ENCODE data around the gene ISG20. TPM values are rescaled to one million over a fixed set of nuclear protein-coding genes. Genes with fewer than 3 reads are reported as not detected.

Gene ISG20
- total and polyA plus RNA-seq, 2 experiments from 2014 or later: 13.3 to 15.8 TPM

DNA sequence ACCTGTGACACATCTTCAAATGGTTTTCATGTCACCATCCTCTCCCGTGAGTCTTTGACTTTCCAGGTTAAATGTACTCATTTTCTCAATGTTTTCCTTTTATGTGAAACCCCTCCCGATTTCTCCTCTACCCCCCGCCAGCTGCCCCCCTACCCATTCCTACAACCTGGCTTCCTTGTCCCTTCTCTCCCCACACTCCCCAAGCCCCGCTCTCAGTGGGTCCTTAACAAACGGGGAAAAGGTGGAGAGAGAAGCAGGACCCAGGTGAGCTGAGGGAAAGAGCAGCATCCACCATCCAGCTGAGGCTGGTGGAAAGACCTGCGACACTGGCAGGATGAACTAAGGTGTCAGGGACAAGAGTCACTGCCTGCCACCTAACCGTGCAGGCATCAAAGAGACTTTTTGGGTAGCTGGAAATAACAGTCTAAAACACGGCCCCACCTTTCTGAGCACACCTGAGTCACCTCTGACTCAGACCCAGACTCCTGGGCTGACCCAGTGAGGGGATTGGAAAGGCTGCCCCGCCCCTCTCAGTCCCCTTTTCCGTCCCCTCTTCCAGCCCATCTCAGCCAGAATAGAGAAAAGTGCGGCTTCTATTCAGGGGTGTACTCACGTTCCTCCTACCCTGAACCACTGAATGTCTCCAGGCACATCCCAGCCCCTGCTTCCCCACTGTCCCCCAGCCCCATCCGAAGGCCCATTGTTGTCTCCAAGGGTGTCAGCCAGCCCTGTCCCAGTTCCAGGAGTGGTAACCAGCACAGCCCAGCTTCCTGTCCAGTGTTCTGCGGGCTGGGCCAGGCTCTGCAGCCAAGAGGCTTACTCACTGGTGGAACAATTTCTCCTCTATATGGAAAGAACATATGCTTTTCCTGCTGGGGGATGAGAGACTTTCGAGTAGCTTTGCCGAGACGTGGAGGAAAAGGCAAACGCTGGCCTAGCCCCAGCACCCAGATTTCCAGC is 20.4 kb downstream of the ISG20 start:
- Histone ChIP-seq H3K4me3 (no peak overlapping the region), H3K4me1 (ENCODE audit: insufficient read depth) (no peaks in the 10 kb centered on the region), H3K27me3 (no peaks in the 10 kb centered on the region), H3K9me3 (ENCODE audit: low read depth) (no peaks in the 10 kb centered on the region), H3K36me3 (replicated peaks; ENCODE audit: insufficient read depth, low read depth) (no peaks in the 10 kb centered on the region), H4K20me1 (ENCODE audit: insufficient read depth, poor library complexity, severe bottlenecking) (no peaks in the 10 kb centered on the region), H3K4me2 (no peak overlapping the region), H3K79me2 (no peaks in the 10 kb centered on the region), H3K9me2 (replicated peaks; ENCODE audit: insufficient read depth) (no peaks in the 10 kb centered on the region), H3K27ac (no peak overlapping the region), H2AFZ (no peak overlapping the region)
- TF ChIP-seq EZH2phosphoT487 (IDR thresholded peaks at IDR 0.05; ENCODE audit: low read depth, severe bottlenecking, unreplicated experiment) (no peak), EZH2 (IDR thresholded peaks at IDR 0.05; ENCODE audit: borderline replicate concordance) (no peak)
- TF ChIP-seq, protein P1, sequence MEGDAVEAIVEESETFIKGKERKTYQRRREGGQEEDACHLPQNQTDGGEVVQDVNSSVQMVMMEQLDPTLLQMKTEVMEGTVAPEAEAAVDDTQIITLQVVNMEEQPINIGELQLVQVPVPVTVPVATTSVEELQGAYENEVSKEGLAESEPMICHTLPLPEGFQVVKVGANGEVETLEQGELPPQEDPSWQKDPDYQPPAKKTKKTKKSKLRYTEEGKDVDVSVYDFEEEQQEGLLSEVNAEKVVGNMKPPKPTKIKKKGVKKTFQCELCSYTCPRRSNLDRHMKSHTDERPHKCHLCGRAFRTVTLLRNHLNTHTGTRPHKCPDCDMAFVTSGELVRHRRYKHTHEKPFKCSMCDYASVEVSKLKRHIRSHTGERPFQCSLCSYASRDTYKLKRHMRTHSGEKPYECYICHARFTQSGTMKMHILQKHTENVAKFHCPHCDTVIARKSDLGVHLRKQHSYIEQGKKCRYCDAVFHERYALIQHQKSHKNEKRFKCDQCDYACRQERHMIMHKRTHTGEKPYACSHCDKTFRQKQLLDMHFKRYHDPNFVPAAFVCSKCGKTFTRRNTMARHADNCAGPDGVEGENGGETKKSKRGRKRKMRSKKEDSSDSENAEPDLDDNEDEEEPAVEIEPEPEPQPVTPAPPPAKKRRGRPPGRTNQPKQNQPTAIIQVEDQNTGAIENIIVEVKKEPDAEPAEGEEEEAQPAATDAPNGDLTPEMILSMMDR (IDR thresholded peaks at IDR 0.05; ENCODE audit: poor library complexity): no peak
- DNase-seq (ENCODE audit: low spot score): no peak
- WGBS (ENCODE audit: low lambda C conversion rate, missing lambda C conversion rate): 77% methylated on average over 15 of the region's 18 CpGs

DNA sequence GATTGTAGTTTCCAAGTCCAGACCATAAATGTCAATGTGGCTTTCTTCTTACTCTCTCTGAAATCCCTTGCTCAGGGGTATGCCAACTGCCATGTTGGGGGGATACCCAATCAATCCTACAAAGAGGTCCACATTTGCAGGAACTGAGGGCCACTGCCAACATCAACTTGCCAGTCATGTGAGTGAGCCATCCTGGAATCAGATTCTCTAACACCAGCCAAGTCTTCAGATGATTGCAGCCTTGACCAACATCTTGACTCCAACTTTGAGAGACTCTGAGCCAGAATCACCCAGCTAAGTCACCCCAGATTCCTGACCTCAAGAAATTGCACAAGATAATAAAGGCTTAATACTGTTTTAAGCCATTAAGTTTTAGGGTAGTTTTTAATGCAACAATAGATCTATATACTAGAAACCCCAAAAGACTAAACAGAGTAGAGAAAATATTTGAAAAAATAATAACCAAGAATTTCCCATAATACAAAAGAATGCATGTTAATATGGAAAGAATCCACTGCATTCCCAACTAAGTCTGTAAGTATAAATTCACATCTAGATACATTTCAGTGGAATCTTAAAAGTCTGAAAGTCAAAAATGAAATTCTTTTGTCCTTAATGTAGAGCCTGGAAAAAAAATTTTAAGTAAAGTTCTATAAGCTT is 22.4 kb downstream of the ISG20 start:
- no peak for DNase-seq (ENCODE audit: low spot score)
- Histone ChIP-seq H3K4me2 (no peak overlapping the region), H3K27me3 (no peaks in the 10 kb centered on the region), H3K27ac (no peak overlapping the region), H3K79me2 (no peaks in the 10 kb centered on the region), H3K4me3 (no peak overlapping the region), H2AFZ (no peak overlapping the region), H4K20me1 (ENCODE audit: insufficient read depth, poor library complexity, severe bottlenecking) (no peaks in the 10 kb centered on the region), H3K36me3 (replicated peaks; ENCODE audit: insufficient read depth, low read depth) (no peaks in the 10 kb centered on the region), H3K9me3 (ENCODE audit: low read depth) (no peaks in the 10 kb centered on the region), H3K4me1 (ENCODE audit: insufficient read depth) (no peaks in the 10 kb centered on the region), H3K9me2 (replicated peaks; ENCODE audit: insufficient read depth) (no peaks in the 10 kb centered on the region)
- no peak for TF ChIP-seq EZH2 (IDR thresholded peaks at IDR 0.05; ENCODE audit: borderline replicate concordance)
- TF ChIP-seq, protein P1 (IDR thresholded peaks at IDR 0.05; ENCODE audit: poor library complexity): no peak
- no peak for TF ChIP-seq EZH2phosphoT487 (IDR thresholded peaks at IDR 0.05; ENCODE audit: low read depth, severe bottlenecking, unreplicated experiment)

DNA sequence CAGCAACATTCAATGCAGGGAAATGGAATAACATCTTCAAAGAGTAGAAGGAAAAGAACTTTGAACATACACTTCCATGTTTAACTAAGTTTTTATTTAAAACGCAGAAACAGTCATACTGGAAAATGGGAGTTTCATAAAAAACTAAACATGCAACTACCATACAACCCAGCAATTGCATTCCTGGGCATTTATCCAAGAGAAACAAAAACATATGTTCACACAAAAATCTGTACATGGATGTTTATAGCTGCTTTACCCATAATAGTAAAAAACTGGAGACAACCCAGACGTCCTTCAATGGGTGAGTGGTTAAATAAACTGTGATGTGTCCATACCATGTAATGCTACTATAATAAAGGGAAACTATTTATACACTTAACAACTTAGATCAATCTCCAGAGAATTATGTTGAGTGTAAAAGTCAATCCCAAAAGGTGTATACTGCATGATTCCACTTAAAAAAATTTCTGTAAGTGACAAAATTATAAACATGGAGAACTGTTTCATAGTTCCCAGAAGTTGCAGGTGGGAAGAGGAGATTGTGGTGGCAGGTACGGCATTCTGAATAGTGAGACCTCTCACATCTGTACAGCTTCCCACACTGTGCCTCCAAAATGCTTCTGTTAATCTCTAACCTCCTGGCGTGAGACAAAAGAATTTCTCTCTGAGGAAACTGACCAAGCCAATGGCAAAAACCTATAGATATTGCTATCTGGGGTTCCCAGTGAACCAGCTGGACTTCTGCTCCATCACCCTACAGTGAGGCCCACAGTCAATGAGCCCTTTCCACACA is 23.1 kb downstream of the ISG20 start:
- Histone ChIP-seq H3K36me3 (replicated peaks; ENCODE audit: insufficient read depth, low read depth) (no peaks in the 10 kb centered on the region), H3K79me2 (no peaks in the 10 kb centered on the region), H4K20me1 (ENCODE audit: insufficient read depth, poor library complexity, severe bottlenecking) (no peaks in the 10 kb centered on the region), H2AFZ (no peak overlapping the region), H3K9me3 (ENCODE audit: low read depth) (no peaks in the 10 kb centered on the region), H3K27ac (no peak overlapping the region), H3K27me3 (no peaks in the 10 kb centered on the region), H3K9me2 (replicated peaks; ENCODE audit: insufficient read depth) (no peaks in the 10 kb centered on the region), H3K4me3 (no peak overlapping the region), H3K4me2 (no peak overlapping the region), H3K4me1 (ENCODE audit: insufficient read depth) (no peaks in the 10 kb centered on the region)
- WGBS (ENCODE audit: low lambda C conversion rate, missing lambda C conversion rate): 63% methylated on average over 4 of the region's 4 CpGs
- no peak for DNase-seq (ENCODE audit: low spot score)
- TF ChIP-seq, protein P1 (IDR thresholded peaks at IDR 0.05; ENCODE audit: poor library complexity): no peak
- TF ChIP-seq EZH2phosphoT487 (IDR thresholded peaks at IDR 0.05; ENCODE audit: low read depth, severe bottlenecking, unreplicated experiment) (no peak), EZH2 (IDR thresholded peaks at IDR 0.05; ENCODE audit: borderline replicate concordance) (no peak)

Measured in hepatocyte (in vitro differentiated cells).